GM18519 (cell line): Measurements from ENCODE around the gene APLF.

Experiments
- ATAC-seq: cut with Tn5 transposase; IDR thresholded peaks from one replicate; pipeline ENCODE4 v1.9.1; 2021; ENCODE audit warnings: mild to moderate bottlenecking, moderate library complexity; ENCODE audit not compliant: unreplicated experiment, low FRiP score

The APLF gene

DNA sequence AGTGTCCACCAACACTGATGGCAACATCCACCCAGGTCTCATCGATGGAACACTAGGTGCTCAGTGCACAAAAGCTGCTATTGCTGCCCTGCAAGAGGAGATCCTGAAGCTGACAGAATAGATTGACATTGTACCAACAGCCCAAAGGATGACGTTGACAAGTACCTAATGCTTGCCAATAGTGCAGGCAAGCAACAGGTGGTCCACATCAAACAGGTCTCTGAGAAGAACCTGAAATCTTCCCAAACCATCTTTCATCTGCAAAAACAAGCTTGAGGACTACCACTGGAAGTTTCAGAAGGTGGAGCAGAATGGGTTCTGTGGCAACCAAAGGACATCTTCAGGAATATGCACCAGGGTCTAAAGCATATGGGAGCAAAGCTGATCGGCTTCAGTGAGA, 160.2 kb downstream of the APLF start:
- no peak for ATAC-seq
